ENCODE results near the gene KAT2B.

GRCh38 chr3:20182206-20182605 is 142.0 kb downstream of the KAT2B start:
- TF ChIP-seq, protein P1, sequence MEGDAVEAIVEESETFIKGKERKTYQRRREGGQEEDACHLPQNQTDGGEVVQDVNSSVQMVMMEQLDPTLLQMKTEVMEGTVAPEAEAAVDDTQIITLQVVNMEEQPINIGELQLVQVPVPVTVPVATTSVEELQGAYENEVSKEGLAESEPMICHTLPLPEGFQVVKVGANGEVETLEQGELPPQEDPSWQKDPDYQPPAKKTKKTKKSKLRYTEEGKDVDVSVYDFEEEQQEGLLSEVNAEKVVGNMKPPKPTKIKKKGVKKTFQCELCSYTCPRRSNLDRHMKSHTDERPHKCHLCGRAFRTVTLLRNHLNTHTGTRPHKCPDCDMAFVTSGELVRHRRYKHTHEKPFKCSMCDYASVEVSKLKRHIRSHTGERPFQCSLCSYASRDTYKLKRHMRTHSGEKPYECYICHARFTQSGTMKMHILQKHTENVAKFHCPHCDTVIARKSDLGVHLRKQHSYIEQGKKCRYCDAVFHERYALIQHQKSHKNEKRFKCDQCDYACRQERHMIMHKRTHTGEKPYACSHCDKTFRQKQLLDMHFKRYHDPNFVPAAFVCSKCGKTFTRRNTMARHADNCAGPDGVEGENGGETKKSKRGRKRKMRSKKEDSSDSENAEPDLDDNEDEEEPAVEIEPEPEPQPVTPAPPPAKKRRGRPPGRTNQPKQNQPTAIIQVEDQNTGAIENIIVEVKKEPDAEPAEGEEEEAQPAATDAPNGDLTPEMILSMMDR (IDR thresholded peaks at IDR 0.05): no peak
- no peak for TF ChIP-seq EP300 (IDR thresholded peaks at IDR 0.05)

Measured in gastroesophageal sphincter (tissue), 3 donors.